ENCODE measurements around the gene ANO7. TPM values are rescaled to one million over a fixed set of nuclear protein-coding genes. Genes with fewer than 3 reads are reported as not detected.

ANO7 gene
- total RNA-seq, 1 experiment from 2014 or later, result 0.84 TPM

GRCh38 chr2:241216211-241216761 is 27.8 kb downstream of the ANO7 start (continued):
- no peak for TF ChIP-seq CTCF (IDR thresholded peaks at IDR 0.05 in 2 of 3, conservative IDR thresholded peaks at IDR 0.05 in 1 of 3; ENCODE audit: borderline replicate concordance in 1 of 3, insufficient read depth in 1 of 3, low read depth in 2 of 3, low read length in 2 of 3)
- TF ChIP-seq SIN3A (IDR thresholded peaks at IDR 0.05; ENCODE audit: low read depth), result no peak

GRCh38 chr2:241217320-241218031 is 29.0 kb downstream of the ANO7 start:
- no peak overlapping the region for H3K27ac ChIP-seq (ENCODE audit: low read depth, low read length)
- no peaks in the 10 kb centered on the region for H4K20me1 ChIP-seq (ENCODE audit: insufficient read depth)
- TF ChIP-seq EGR1 (IDR thresholded peaks at IDR 0.05; ENCODE audit: low read depth) (no peak), CBX3 (IDR thresholded peaks at IDR 0.05; ENCODE audit: low read depth) (no peak), ELF1 (IDR thresholded peaks at IDR 0.05; ENCODE audit: borderline replicate concordance, low read depth) (no peak), CTCF (IDR thresholded peaks at IDR 0.05 in 2 of 3, conservative IDR thresholded peaks at IDR 0.05 in 1 of 3; ENCODE audit: borderline replicate concordance in 1 of 3, insufficient read depth in 1 of 3, low read depth in 2 of 3, low read length in 2 of 3) (no peak), REST (IDR thresholded peaks at IDR 0.05; ENCODE audit: low read depth) (no peak), YY1 (IDR thresholded peaks at IDR 0.05; ENCODE audit: extremely low read depth, insufficient replicate concordance, low read depth, low read length) (no peak), EZH2phosphoT487 (IDR thresholded peaks at IDR 0.05; ENCODE audit: borderline replicate concordance) (no peak), EZH2 (IDR thresholded peaks at IDR 0.05) (no peak), ZFX (IDR thresholded peaks at IDR 0.05) (no peak), RAD21 (IDR thresholded peaks at IDR 0.05; ENCODE audit: low read depth) (no peak), FOSL1 (IDR thresholded peaks at IDR 0.05; ENCODE audit: low read depth) (no peak), CEBPB (IDR thresholded peaks at IDR 0.05; ENCODE audit: low read depth) (no peak)
- H3K79me2 ChIP-seq (ENCODE audit: insufficient read depth, low read length), result no peaks in the 10 kb centered on the region
- H3K9me3 ChIP-seq (ENCODE audit: control insufficient read depth in 1 of 2, insufficient read depth in 1 of 2, low read depth in 1 of 2, low read length in 2 of 2), result no peaks in the 10 kb centered on the region
- intact Hi-C loops (cut with micrococcal nuclease), result no loop called here
- no peak for DNase-seq (ENCODE audit: low read depth, low spot score)
- no peaks in the 10 kb centered on the region for H3K9me2 ChIP-seq (ENCODE audit: insufficient read depth)
- CTCF ChIA-PET, result no interaction called here
- no peaks in the 10 kb centered on the region for H3K36me3 ChIP-seq (ENCODE audit: control insufficient read depth in 1 of 2, insufficient read depth in 2 of 2, low read length in 2 of 2)
- ATAC-seq, result no peak
- H3K9ac ChIP-seq (ENCODE audit: low read length), result no peak overlapping the region
- no peak overlapping the region for H3K4me3 ChIP-seq (replicated peaks in 1 of 2; ENCODE audit: low read depth in 1 of 2, low read length in 2 of 2)
- no TSS peak for BruUV-seq (replicated peaks)
- no peak overlapping the region for H2AFZ ChIP-seq (ENCODE audit: low read depth, low read length, poor library complexity, severe bottlenecking)
- RAD21 ChIA-PET (ENCODE audit: low non-redundant PET in 1 of 2, low total read pairs in 2 of 2, uncharacterized antibody in 2 of 2, unreplicated experiment in 2 of 2), result no interaction called here
- no peak overlapping the region for H3K4me2 ChIP-seq (ENCODE audit: low read length)
- POLR2A ChIA-PET, result no interaction called here
- no peaks in the 10 kb centered on the region for H3K27me3 ChIP-seq (ENCODE audit: insufficient read depth, low read length)
- H3K4me1 ChIP-seq (ENCODE audit: control insufficient read depth in 1 of 2, insufficient read depth in 2 of 2, low read length in 2 of 2), result peaks cover 7 to 9% of the 10 kb centered on the region in 2 experiments; a peak in 3 of 4 replicates
